ENCODE measurements around the gene GHRHR. TPM values are rescaled to one million over a fixed set of nuclear protein-coding genes. Genes with fewer than 3 reads are reported as not detected.

GHRHR gene
- total and polyA plus RNA-seq, 9 of the 15 experiments (the other 6 are each of a cell fraction or from before 2014, with no cell fraction given): not detected

DNA sequence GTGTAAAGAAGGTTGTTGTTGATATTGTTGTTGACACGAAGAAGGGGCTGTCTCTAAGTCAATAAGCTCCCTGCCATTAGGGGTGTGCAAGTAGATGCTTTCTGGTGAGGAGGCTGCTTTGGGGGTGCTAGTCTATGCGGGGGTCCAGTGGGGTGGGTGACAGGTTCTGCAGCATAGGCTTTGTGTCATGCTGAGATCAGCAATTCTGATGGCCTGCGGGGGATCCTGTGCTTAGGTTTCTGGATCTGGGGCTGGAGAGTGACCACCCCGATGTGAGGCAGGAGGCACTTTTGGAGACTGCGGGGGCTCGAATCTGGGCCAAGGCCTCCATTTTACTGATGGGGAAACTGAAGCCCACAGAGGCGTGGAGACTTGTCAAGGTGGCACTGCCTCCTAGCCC lies 47.0 kb upstream of the GHRHR start (continued):
- TF ChIP-seq, protein P1, sequence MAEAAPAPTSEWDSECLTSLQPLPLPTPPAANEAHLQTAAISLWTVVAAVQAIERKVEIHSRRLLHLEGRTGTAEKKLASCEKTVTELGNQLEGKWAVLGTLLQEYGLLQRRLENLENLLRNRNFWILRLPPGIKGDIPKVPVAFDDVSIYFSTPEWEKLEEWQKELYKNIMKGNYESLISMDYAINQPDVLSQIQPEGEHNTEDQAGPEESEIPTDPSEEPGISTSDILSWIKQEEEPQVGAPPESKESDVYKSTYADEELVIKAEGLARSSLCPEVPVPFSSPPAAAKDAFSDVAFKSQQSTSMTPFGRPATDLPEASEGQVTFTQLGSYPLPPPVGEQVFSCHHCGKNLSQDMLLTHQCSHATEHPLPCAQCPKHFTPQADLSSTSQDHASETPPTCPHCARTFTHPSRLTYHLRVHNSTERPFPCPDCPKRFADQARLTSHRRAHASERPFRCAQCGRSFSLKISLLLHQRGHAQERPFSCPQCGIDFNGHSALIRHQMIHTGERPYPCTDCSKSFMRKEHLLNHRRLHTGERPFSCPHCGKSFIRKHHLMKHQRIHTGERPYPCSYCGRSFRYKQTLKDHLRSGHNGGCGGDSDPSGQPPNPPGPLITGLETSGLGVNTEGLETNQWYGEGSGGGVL (CRISPR knock-in tag; IDR thresholded peaks at IDR 0.05): no peak
- TF ChIP-seq XRCC5 (IDR thresholded peaks at IDR 0.05; ENCODE audit: low read depth, low read length): no peak
- TF ChIP-seq ZNF830 (CRISPR knock-in tag; IDR thresholded peaks at IDR 0.05): no peak
- no peak for TF ChIP-seq TBP (optimal IDR thresholded peaks at IDR 0.05; ENCODE audit: low read depth, low read length)
- TF ChIP-seq ZNF583 (CRISPR knock-in tag; IDR thresholded peaks at IDR 0.05): no peak
- TF ChIP-seq, protein P2, sequence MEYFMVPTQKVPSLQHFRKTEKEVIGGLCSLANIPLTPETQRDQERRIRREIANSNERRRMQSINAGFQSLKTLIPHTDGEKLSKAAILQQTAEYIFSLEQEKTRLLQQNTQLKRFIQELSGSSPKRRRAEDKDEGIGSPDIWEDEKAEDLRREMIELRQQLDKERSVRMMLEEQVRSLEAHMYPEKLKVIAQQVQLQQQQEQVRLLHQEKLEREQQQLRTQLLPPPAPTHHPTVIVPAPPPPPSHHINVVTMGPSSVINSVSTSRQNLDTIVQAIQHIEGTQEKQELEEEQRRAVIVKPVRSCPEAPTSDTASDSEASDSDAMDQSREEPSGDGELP (CRISPR knock-in tag; IDR thresholded peaks at IDR 0.05; ENCODE audit: borderline replicate concordance): no peak
- TF ChIP-seq, protein P3, sequence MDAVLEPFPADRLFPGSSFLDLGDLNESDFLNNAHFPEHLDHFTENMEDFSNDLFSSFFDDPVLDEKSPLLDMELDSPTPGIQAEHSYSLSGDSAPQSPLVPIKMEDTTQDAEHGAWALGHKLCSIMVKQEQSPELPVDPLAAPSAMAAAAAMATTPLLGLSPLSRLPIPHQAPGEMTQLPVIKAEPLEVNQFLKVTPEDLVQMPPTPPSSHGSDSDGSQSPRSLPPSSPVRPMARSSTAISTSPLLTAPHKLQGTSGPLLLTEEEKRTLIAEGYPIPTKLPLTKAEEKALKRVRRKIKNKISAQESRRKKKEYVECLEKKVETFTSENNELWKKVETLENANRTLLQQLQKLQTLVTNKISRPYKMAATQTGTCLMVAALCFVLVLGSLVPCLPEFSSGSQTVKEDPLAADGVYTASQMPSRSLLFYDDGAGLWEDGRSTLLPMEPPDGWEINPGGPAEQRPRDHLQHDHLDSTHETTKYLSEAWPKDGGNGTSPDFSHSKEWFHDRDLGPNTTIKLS (IDR thresholded peaks at IDR 0.05; ENCODE audit: borderline replicate concordance, low read depth): no peak
- no peak for TF ChIP-seq TAF15 (IDR thresholded peaks at IDR 0.05; ENCODE audit: low read depth, low read length)
- TF ChIP-seq MAFF (IDR thresholded peaks at IDR 0.05; ENCODE audit: low read length): peak; percentile 70
- TF ChIP-seq C11orf30 (IDR thresholded peaks at IDR 0.05; ENCODE audit: low read depth): peak; percentile 87
- no peak for TF ChIP-seq CREBBP (IDR thresholded peaks at IDR 0.05; ENCODE audit: low read depth, low read length)
- TF ChIP-seq MAFK (IDR thresholded peaks at IDR 0.05; ENCODE audit: low read length): peak; percentile 73
- peak; percentile 57 for TF ChIP-seq MAFG (tag; conservative IDR thresholded peaks at IDR 0.05)
- TF ChIP-seq, protein P4, sequence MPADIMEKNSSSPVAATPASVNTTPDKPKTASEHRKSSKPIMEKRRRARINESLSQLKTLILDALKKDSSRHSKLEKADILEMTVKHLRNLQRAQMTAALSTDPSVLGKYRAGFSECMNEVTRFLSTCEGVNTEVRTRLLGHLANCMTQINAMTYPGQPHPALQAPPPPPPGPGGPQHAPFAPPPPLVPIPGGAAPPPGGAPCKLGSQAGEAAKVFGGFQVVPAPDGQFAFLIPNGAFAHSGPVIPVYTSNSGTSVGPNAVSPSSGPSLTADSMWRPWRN (IDR thresholded peaks at IDR 0.05; ENCODE audit: low read depth): no peak
- TF ChIP-seq, protein P5, sequence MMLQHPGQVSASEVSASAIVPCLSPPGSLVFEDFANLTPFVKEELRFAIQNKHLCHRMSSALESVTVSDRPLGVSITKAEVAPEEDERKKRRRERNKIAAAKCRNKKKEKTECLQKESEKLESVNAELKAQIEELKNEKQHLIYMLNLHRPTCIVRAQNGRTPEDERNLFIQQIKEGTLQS (IDR thresholded peaks at IDR 0.05): no peak
- TF ChIP-seq, protein P5 (CRISPR knock-in tag; conservative IDR thresholded peaks at IDR 0.05): no peak
- TF ChIP-seq ZNF75A (CRISPR knock-in tag; IDR thresholded peaks at IDR 0.05): no peak
- TF ChIP-seq ZNF133 (CRISPR knock-in tag; IDR thresholded peaks at IDR 0.05): no peak
- no peak for TF ChIP-seq ZNF696 (CRISPR knock-in tag; conservative IDR thresholded peaks at IDR 0.05)
- no peak for TF ChIP-seq SMC3 (conservative IDR thresholded peaks at IDR 0.05; ENCODE audit: insufficient read depth, low read depth, low read length)
- no peak for TF ChIP-seq ZNF586 (CRISPR knock-in tag; conservative IDR thresholded peaks at IDR 0.05)

All from K562 (cell line).